IPS DF 19.7 (cell line): ENCODE measurements around the gene CDCA4.

Source experiments
- DNase-seq: peaks from one replicate; pipeline ENCODE4 v3.0.0-alpha.2; 2013; ENCODE audit warnings: low read depth, low spot score

The CDCA4 gene

GRCh38 chr14:105014631-105015030 lies 6.3 kb downstream of the CDCA4 start:
- DNase-seq = no peak

- DNase-seq = no peak
These were observed 6.9 kb downstream of the CDCA4 start for GRCh38 chr14:105014032-105014431.

GRCh38 chr14:105013150-105013785 lies 7.6 kb downstream of the CDCA4 start:
- no peak for DNase-seq

GRCh38 chr14:105012171-105012985 lies 8.5 kb downstream of the CDCA4 start:
- no peak for DNase-seq

- no peak for DNase-seq
These were observed 9.4 kb downstream of the CDCA4 start for GRCh38 chr14:105011312-105011990.

GRCh38 chr14:105010891-105011291 lies 10.0 kb downstream of the CDCA4 start:
- no peak for DNase-seq

GRCh38 chr14:105010106-105010505 lies 10.8 kb downstream of the CDCA4 start:
- DNase-seq = no peak

- no peak for DNase-seq
These were observed 13.2 kb downstream of the CDCA4 start for GRCh38 chr14:105007593-105008264.

- no peak for DNase-seq
These were observed 13.9 kb downstream of the CDCA4 start for GRCh38 chr14:105006831-105007592.

GRCh38 chr14:105005929-105006830 lies 14.7 kb downstream of the CDCA4 start:
- no peak for DNase-seq

GRCh38 chr14:105005329-105005928 lies 15.5 kb downstream of the CDCA4 start:
- DNase-seq = no peak

GRCh38 chr14:104999361-104999760 lies 21.5 kb downstream of the CDCA4 start:
- DNase-seq = no peak

- DNase-seq = no peak
These were observed 22.1 kb downstream of the CDCA4 start for GRCh38 chr14:104998801-104999200.

GRCh38 chr14:104996483-104996882 lies 24.4 kb downstream of the CDCA4 start:
- no peak for DNase-seq

- DNase-seq = no peak
These were observed 24.9 kb downstream of the CDCA4 start for GRCh38 chr14:104996032-104996431.

- no peak for DNase-seq
These were observed 25.9 kb downstream of the CDCA4 start for GRCh38 chr14:104994978-104995377.

- no peak for DNase-seq
These were observed 26.9 kb downstream of the CDCA4 start for GRCh38 chr14:104993808-104994591.

- no peak for DNase-seq
These were observed 27.6 kb downstream of the CDCA4 start for GRCh38 chr14:104993306-104993705.

- DNase-seq = no peak
These were observed 28.4 kb downstream of the CDCA4 start for GRCh38 chr14:104992501-104992900.
